ENCODE results near the gene ABCC2. TPM values are rescaled to one million over a fixed set of nuclear protein-coding genes. Genes with fewer than 3 reads are reported as not detected.

ABCC2 gene
- total RNA-seq, 1 experiment from 2014 or later = 129 TPM

DNA sequence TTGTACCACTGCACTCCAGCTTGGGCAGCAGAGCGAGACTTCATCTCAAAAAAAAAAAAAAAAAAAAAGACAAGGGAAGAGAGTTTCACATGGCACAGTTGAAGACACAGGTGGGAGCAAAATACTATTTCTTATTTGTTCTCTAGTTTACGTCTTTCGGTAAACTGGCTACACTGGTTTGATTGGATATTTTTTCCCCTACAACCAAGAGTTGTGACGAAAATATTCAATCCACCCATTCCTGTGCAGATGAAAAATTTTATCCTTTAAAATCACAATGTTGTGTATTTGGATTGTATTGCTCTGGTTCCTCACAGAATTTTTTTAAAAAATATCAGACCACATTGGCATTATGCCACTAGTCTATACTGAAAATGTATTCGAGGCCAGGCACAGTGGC lies 14.5 kb upstream of the ABCC2 start:
- TF ChIP-seq, protein P1, sequence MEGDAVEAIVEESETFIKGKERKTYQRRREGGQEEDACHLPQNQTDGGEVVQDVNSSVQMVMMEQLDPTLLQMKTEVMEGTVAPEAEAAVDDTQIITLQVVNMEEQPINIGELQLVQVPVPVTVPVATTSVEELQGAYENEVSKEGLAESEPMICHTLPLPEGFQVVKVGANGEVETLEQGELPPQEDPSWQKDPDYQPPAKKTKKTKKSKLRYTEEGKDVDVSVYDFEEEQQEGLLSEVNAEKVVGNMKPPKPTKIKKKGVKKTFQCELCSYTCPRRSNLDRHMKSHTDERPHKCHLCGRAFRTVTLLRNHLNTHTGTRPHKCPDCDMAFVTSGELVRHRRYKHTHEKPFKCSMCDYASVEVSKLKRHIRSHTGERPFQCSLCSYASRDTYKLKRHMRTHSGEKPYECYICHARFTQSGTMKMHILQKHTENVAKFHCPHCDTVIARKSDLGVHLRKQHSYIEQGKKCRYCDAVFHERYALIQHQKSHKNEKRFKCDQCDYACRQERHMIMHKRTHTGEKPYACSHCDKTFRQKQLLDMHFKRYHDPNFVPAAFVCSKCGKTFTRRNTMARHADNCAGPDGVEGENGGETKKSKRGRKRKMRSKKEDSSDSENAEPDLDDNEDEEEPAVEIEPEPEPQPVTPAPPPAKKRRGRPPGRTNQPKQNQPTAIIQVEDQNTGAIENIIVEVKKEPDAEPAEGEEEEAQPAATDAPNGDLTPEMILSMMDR (IDR thresholded peaks at IDR 0.05; ENCODE audit: insufficient read depth in 1 of 2, low read depth in 1 of 2, low read length in 1 of 2, severe bottlenecking in 1 of 2, unreplicated experiment in 1 of 2) = no peak
- Mint-ChIP-seq H3K36me3 (ENCODE audit: insufficient read depth, unreplicated experiment) (no peaks in the 10 kb centered on the region), H3K4me3 (ENCODE audit: unreplicated experiment) (no peak overlapping the region), H3K4me1 (ENCODE audit: low read depth, unreplicated experiment) (peaks cover 9% of the 10 kb centered on the region), H3K27ac (ENCODE audit: unreplicated experiment) (no peak overlapping the region), H3K27me3 (ENCODE audit: insufficient read depth, unreplicated experiment) (no peaks in the 10 kb centered on the region), H3K9me3 (ENCODE audit: unreplicated experiment) (no peaks in the 10 kb centered on the region)
- H3K36me3 ChIP-seq (ENCODE audit: control insufficient read depth, insufficient read depth, low read length) = no peaks in the 10 kb centered on the region
- no peak overlapping the region for H3K4me3 ChIP-seq (ENCODE audit: low read depth, low read length)
- intact Hi-C loops (cut with micrococcal nuclease; ENCODE audit: unreplicated experiment) = no loop called here
- H3K4me1 ChIP-seq = peaks cover 25% of the 10 kb centered on the region
- CTCF ChIA-PET = no interaction called here
- no peaks in the 10 kb centered on the region for H3K27me3 ChIP-seq (replicated peaks; ENCODE audit: control insufficient read depth, insufficient read depth, low read length)
- DNase-seq = no peak
- POLR2A ChIA-PET = interaction anchor here (0.6 to 0.7 kb wide), 2 partner anchors 13 to 32 kb away, joined by 7 read pairs; no protein-coding TSS in a partner anchor
- no peaks in the 10 kb centered on the region; the same call in 1 of the 2 replicates for H3K9me3 ChIP-seq
- no TSS peak for BruUV-seq (replicated peaks)

DNA sequence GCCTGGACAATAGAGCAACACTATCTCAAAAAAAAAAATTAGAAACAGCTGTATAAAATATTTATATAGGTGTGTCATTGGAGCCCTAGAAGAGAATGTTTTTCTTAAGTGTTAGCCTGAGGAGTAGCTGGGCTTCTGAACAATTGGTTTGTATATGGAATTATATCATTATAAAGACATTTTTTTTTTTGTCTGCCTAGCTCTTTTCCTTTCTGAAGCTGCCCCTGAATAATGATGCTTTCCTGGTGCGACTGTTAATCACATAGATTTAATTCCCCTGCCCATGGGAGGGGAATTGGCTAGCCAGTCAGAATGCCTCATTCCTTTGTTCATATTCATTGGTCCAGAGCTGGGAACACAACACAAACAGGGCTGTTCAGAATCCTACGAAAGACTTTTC lies 13.9 kb upstream of the ABCC2 start:
- no peaks in the 10 kb centered on the region for H3K9me3 Mint-ChIP-seq (ENCODE audit: unreplicated experiment)
- BruUV-seq (replicated peaks) = no TSS peak
- Histone ChIP-seq H3K4me1 (peaks cover 25% of the 10 kb centered on the region), H3K4me3 (ENCODE audit: low read depth, low read length) (no peak overlapping the region), H3K9me3 (no peaks in the 10 kb centered on the region; the same call in 1 of the 2 replicates), H3K36me3 (ENCODE audit: control insufficient read depth, insufficient read depth, low read length) (no peaks in the 10 kb centered on the region), H3K27me3 (replicated peaks; ENCODE audit: control insufficient read depth, insufficient read depth, low read length) (no peaks in the 10 kb centered on the region)
- no peak overlapping the region for H3K27ac Mint-ChIP-seq (ENCODE audit: unreplicated experiment)
- no peak for DNase-seq
- no peaks in the 10 kb centered on the region for H3K27me3 Mint-ChIP-seq (ENCODE audit: insufficient read depth, unreplicated experiment)
- no peaks in the 10 kb centered on the region for H3K36me3 Mint-ChIP-seq (ENCODE audit: insufficient read depth, unreplicated experiment)
- H3K4me3 Mint-ChIP-seq (ENCODE audit: unreplicated experiment) = no peak overlapping the region
- ChIA-PET CTCF (no interaction called here), POLR2A (no interaction called here)
- TF ChIP-seq, protein P1 (IDR thresholded peaks at IDR 0.05; ENCODE audit: insufficient read depth in 1 of 2, low read depth in 1 of 2, low read length in 1 of 2, severe bottlenecking in 1 of 2, unreplicated experiment in 1 of 2) = no peak
- intact Hi-C loops (cut with micrococcal nuclease; ENCODE audit: unreplicated experiment) = no loop called here
- H3K4me1 Mint-ChIP-seq (ENCODE audit: low read depth, unreplicated experiment) = peaks cover 9% of the 10 kb centered on the region

GRCh38 chr10:99769706-99770105 lies 12.7 kb upstream of the ABCC2 start:
- H3K27me3 Mint-ChIP-seq (ENCODE audit: insufficient read depth, unreplicated experiment) = no peaks in the 10 kb centered on the region
- peaks cover 25% of the 10 kb centered on the region for H3K4me1 ChIP-seq
- no peaks in the 10 kb centered on the region for H3K9me3 Mint-ChIP-seq (ENCODE audit: unreplicated experiment)
- no peaks in the 10 kb centered on the region for H3K27me3 ChIP-seq (replicated peaks; ENCODE audit: control insufficient read depth, insufficient read depth, low read length)
- H3K36me3 ChIP-seq (ENCODE audit: control insufficient read depth, insufficient read depth, low read length) = no peaks in the 10 kb centered on the region
- peaks cover 9% of the 10 kb centered on the region for H3K4me1 Mint-ChIP-seq (ENCODE audit: low read depth, unreplicated experiment)
- peak overlapping the region; percentile 58 for H3K27ac Mint-ChIP-seq (ENCODE audit: unreplicated experiment)
- intact Hi-C loops (cut with micrococcal nuclease; ENCODE audit: unreplicated experiment) = no loop called here
- no peak overlapping the region for H3K4me3 Mint-ChIP-seq (ENCODE audit: unreplicated experiment)
- ChIA-PET POLR2A (interaction anchor here (0.6 kb wide), 1 partner anchor 37 kb away, joined by 4 read pairs; no protein-coding TSS in a partner anchor), CTCF (no interaction called here)
- H3K36me3 Mint-ChIP-seq (ENCODE audit: insufficient read depth, unreplicated experiment) = no peaks in the 10 kb centered on the region
- no peak overlapping the region for H3K4me3 ChIP-seq (ENCODE audit: low read depth, low read length)
- no peaks in the 10 kb centered on the region for H3K9me3 ChIP-seq
- no peak for DNase-seq
- TF ChIP-seq, protein P1 (IDR thresholded peaks at IDR 0.05; ENCODE audit: insufficient read depth in 1 of 2, low read depth in 1 of 2, low read length in 1 of 2, severe bottlenecking in 1 of 2, unreplicated experiment in 1 of 2) = no peak
- BruUV-seq (replicated peaks) = no TSS peak
